Measurements from ENCODE around the gene SLC35F1.

SLC35F1 gene

GRCh38 chr6:118202517-118202916 is 295.5 kb downstream of the SLC35F1 start:
- Histone ChIP-seq H3K9ac (ENCODE audit: insufficient read length, low read depth) (no peak overlapping the region), H3K36me3 (ENCODE audit: insufficient read depth, insufficient read length, low read length) (no peaks in the 10 kb centered on the region), H3K4me3 (ENCODE audit: insufficient read length, low read depth) (no peak overlapping the region), H3K27me3 (ENCODE audit: insufficient read depth, insufficient read length) (no peaks in the 10 kb centered on the region), H3K9me3 (ENCODE audit: insufficient read depth, low read length) (no peaks in the 10 kb centered on the region), H3K4me1 (ENCODE audit: insufficient read depth, insufficient read length) (no peaks in the 10 kb centered on the region)
- no peak for DNase-seq (ENCODE audit: low read depth, low spot score)
- no peak for TF ChIP-seq SUZ12 (IDR thresholded peaks at IDR 0.05; ENCODE audit: extremely low read depth, insufficient read depth, insufficient read length)
- TF ChIP-seq YY1 (IDR thresholded peaks at IDR 0.05; ENCODE audit: insufficient read depth, insufficient read length): no peak
- no peak for TF ChIP-seq ZNF274 (IDR thresholded peaks at IDR 0.05; ENCODE audit: low read depth, low read length)

- Histone ChIP-seq H3K36me3 (ENCODE audit: insufficient read depth, insufficient read length, low read length) (no peaks in the 10 kb centered on the region), H3K9ac (ENCODE audit: insufficient read length, low read depth) (no peak overlapping the region), H3K4me1 (ENCODE audit: insufficient read depth, insufficient read length) (no peaks in the 10 kb centered on the region), H3K9me3 (ENCODE audit: insufficient read depth, low read length) (no peaks in the 10 kb centered on the region), H3K27me3 (ENCODE audit: insufficient read depth, insufficient read length) (no peaks in the 10 kb centered on the region), H3K4me3 (ENCODE audit: insufficient read length, low read depth) (no peak overlapping the region)
- TF ChIP-seq SUZ12 (IDR thresholded peaks at IDR 0.05; ENCODE audit: extremely low read depth, insufficient read depth, insufficient read length) (no peak), YY1 (IDR thresholded peaks at IDR 0.05; ENCODE audit: insufficient read depth, insufficient read length) (no peak), ZNF274 (IDR thresholded peaks at IDR 0.05; ENCODE audit: low read depth, low read length) (no peak)
- DNase-seq (ENCODE audit: low read depth, low spot score): no peak
Measured at GRCh38 chr6:118203545-118203944, 296.5 kb downstream of the SLC35F1 start.

- Histone ChIP-seq H3K27me3 (ENCODE audit: insufficient read depth, insufficient read length) (no peaks in the 10 kb centered on the region), H3K4me1 (ENCODE audit: insufficient read depth, insufficient read length) (no peaks in the 10 kb centered on the region), H3K4me3 (ENCODE audit: insufficient read length, low read depth) (no peak overlapping the region), H3K36me3 (ENCODE audit: insufficient read depth, insufficient read length, low read length) (no peaks in the 10 kb centered on the region), H3K9ac (ENCODE audit: insufficient read length, low read depth) (no peak overlapping the region), H3K9me3 (ENCODE audit: insufficient read depth, low read length) (no peaks in the 10 kb centered on the region)
- no peak for DNase-seq (ENCODE audit: low read depth, low spot score)
- TF ChIP-seq SUZ12 (IDR thresholded peaks at IDR 0.05; ENCODE audit: extremely low read depth, insufficient read depth, insufficient read length): no peak
- TF ChIP-seq ZNF274 (IDR thresholded peaks at IDR 0.05; ENCODE audit: low read depth, low read length): no peak
- no peak for TF ChIP-seq YY1 (IDR thresholded peaks at IDR 0.05; ENCODE audit: insufficient read depth, insufficient read length)
Measured at GRCh38 chr6:118206221-118206620, 299.2 kb downstream of the SLC35F1 start.

GRCh38 chr6:118207947-118208346 is 300.9 kb downstream of the SLC35F1 start:
- Histone ChIP-seq H3K9me3 (ENCODE audit: insufficient read depth, low read length) (no peaks in the 10 kb centered on the region), H3K4me1 (ENCODE audit: insufficient read depth, insufficient read length) (no peaks in the 10 kb centered on the region), H3K36me3 (ENCODE audit: insufficient read depth, insufficient read length, low read length) (no peaks in the 10 kb centered on the region), H3K27me3 (ENCODE audit: insufficient read depth, insufficient read length) (no peaks in the 10 kb centered on the region), H3K9ac (ENCODE audit: insufficient read length, low read depth) (no peak overlapping the region), H3K4me3 (ENCODE audit: insufficient read length, low read depth) (no peak overlapping the region)
- no peak for TF ChIP-seq SUZ12 (IDR thresholded peaks at IDR 0.05; ENCODE audit: extremely low read depth, insufficient read depth, insufficient read length)
- no peak for TF ChIP-seq YY1 (IDR thresholded peaks at IDR 0.05; ENCODE audit: insufficient read depth, insufficient read length)
- TF ChIP-seq ZNF274 (IDR thresholded peaks at IDR 0.05; ENCODE audit: low read depth, low read length): no peak
- no peak for DNase-seq (ENCODE audit: low read depth, low spot score)

GRCh38 chr6:118212451-118213173 is 305.5 kb downstream of the SLC35F1 start:
- Histone ChIP-seq H3K4me3 (ENCODE audit: insufficient read length, low read depth) (no peak overlapping the region), H3K9me3 (ENCODE audit: insufficient read depth, low read length) (no peaks in the 10 kb centered on the region), H3K27me3 (ENCODE audit: insufficient read depth, insufficient read length) (no peaks in the 10 kb centered on the region), H3K36me3 (ENCODE audit: insufficient read depth, insufficient read length, low read length) (no peaks in the 10 kb centered on the region), H3K4me1 (ENCODE audit: insufficient read depth, insufficient read length) (no peaks in the 10 kb centered on the region), H3K9ac (ENCODE audit: insufficient read length, low read depth) (no peak overlapping the region)
- DNase-seq (ENCODE audit: low read depth, low spot score): no peak
- TF ChIP-seq YY1 (IDR thresholded peaks at IDR 0.05; ENCODE audit: insufficient read depth, insufficient read length) (no peak), ZNF274 (IDR thresholded peaks at IDR 0.05; ENCODE audit: low read depth, low read length) (no peak), SUZ12 (IDR thresholded peaks at IDR 0.05; ENCODE audit: extremely low read depth, insufficient read depth, insufficient read length) (no peak)

GRCh38 chr6:118215269-118215668 is 308.2 kb downstream of the SLC35F1 start:
- no peak for DNase-seq (ENCODE audit: low read depth, low spot score)
- H3K4me1 ChIP-seq (ENCODE audit: insufficient read depth, insufficient read length): no peaks in the 10 kb centered on the region
- no peak for TF ChIP-seq ZNF274 (IDR thresholded peaks at IDR 0.05; ENCODE audit: low read depth, low read length)
- no peak for TF ChIP-seq YY1 (IDR thresholded peaks at IDR 0.05; ENCODE audit: insufficient read depth, insufficient read length)
- TF ChIP-seq SUZ12 (IDR thresholded peaks at IDR 0.05; ENCODE audit: extremely low read depth, insufficient read depth, insufficient read length): no peak
- H3K9me3 ChIP-seq (ENCODE audit: insufficient read depth, low read length): no peaks in the 10 kb centered on the region
- no peak overlapping the region for H3K4me3 ChIP-seq (ENCODE audit: insufficient read length, low read depth)
- H3K36me3 ChIP-seq (ENCODE audit: insufficient read depth, insufficient read length, low read length): no peaks in the 10 kb centered on the region
- no peaks in the 10 kb centered on the region for H3K27me3 ChIP-seq (ENCODE audit: insufficient read depth, insufficient read length)
- no peak overlapping the region for H3K9ac ChIP-seq (ENCODE audit: insufficient read length, low read depth)

GRCh38 chr6:118216751-118217150 is 309.7 kb downstream of the SLC35F1 start:
- DNase-seq (ENCODE audit: low read depth, low spot score): no peak
- TF ChIP-seq ZNF274 (IDR thresholded peaks at IDR 0.05; ENCODE audit: low read depth, low read length) (no peak), YY1 (IDR thresholded peaks at IDR 0.05; ENCODE audit: insufficient read depth, insufficient read length) (no peak), SUZ12 (IDR thresholded peaks at IDR 0.05; ENCODE audit: extremely low read depth, insufficient read depth, insufficient read length) (no peak)

More at GRCh38 chr6:118216751-118217150, 309.7 kb downstream of the SLC35F1 start:
- no peak overlapping the region for H3K9ac ChIP-seq (ENCODE audit: insufficient read length, low read depth)
- H3K4me1 ChIP-seq (ENCODE audit: insufficient read depth, insufficient read length): no peaks in the 10 kb centered on the region
- H3K4me3 ChIP-seq (ENCODE audit: insufficient read length, low read depth): no peak overlapping the region
- H3K9me3 ChIP-seq (ENCODE audit: insufficient read depth, low read length): no peaks in the 10 kb centered on the region
- H3K36me3 ChIP-seq (ENCODE audit: insufficient read depth, insufficient read length, low read length): no peaks in the 10 kb centered on the region
- no peaks in the 10 kb centered on the region for H3K27me3 ChIP-seq (ENCODE audit: insufficient read depth, insufficient read length)
